DND-41 (cell line): ENCODE measurements around the gene XRN1.

Source experiments
- CTCF ChIP-seq: IDR thresholded peaks from 2 replicates; pipeline ENCODE4 v1.5.1; 2012; ENCODE audit warnings: borderline replicate concordance, low read length, moderate library complexity, mild to moderate bottlenecking; ENCODE audit not compliant: poor library complexity, severe bottlenecking; ENCODE audit errors: extremely low read depth
- EZH2 ChIP-seq: IDR thresholded peaks from 3 replicates; pipeline ENCODE4 v1.6.1; 2012; ENCODE audit warnings: borderline replicate concordance, low read depth, mild to moderate bottlenecking, moderate library complexity, low read length, inconsistent platforms; ENCODE audit not compliant: severe bottlenecking

GRCh38 chr3:142434503-142434902, 13.3 kb downstream of the XRN1 start:
- TF ChIP-seq CTCF (no peak), EZH2 (no peak)
